Glutamatergic neuron (in vitro differentiated cells): ENCODE results near the gene MBD3L5. TPM values are rescaled to one million over a fixed set of nuclear protein-coding genes. Genes with fewer than 3 reads are reported as not detected.
"Not testable (repeated sequence)": the region's sequence is repeated elsewhere in the genome, so short reads cannot be mapped to it uniquely, and the experiment has no call there.

Experiments
- DNase-seq: peaks from one replicate; pipeline ENCODE4 v3.0.0; 2022
- H3K27ac Mint-ChIP-seq: one replicate; pipeline ENCODE4 v1.8.0; 2020; ENCODE audit warnings: mild to moderate bottlenecking, mixed read lengths, inconsistent platforms; ENCODE audit not compliant: unreplicated experiment
- H3K27me3 Mint-ChIP-seq: one replicate; pipeline ENCODE4 v1.8.0; 2020; ENCODE audit warnings: mild to moderate bottlenecking, moderate library complexity, mixed read lengths, inconsistent platforms; ENCODE audit not compliant: unreplicated experiment
- H3K36me3 Mint-ChIP-seq: one replicate; pipeline ENCODE4 v1.8.0; 2020; ENCODE audit warnings: mild to moderate bottlenecking, mixed read lengths, inconsistent platforms; ENCODE audit not compliant: unreplicated experiment
- H3K4me1 Mint-ChIP-seq: one replicate; pipeline ENCODE4 v1.8.0; 2020; ENCODE audit warnings: mild to moderate bottlenecking, low read depth, mixed read lengths, inconsistent platforms; ENCODE audit not compliant: unreplicated experiment
- H3K4me3 Mint-ChIP-seq: one replicate; pipeline ENCODE4 v1.8.0; 2020; ENCODE audit warnings: mild to moderate bottlenecking, mixed read lengths, inconsistent platforms; ENCODE audit not compliant: unreplicated experiment
- H3K9me3 Mint-ChIP-seq: one replicate; pipeline ENCODE4 v1.8.0; 2020; ENCODE audit warnings: mild to moderate bottlenecking, moderate library complexity, mixed read lengths, inconsistent platforms; ENCODE audit not compliant: unreplicated experiment
- total RNA-seq: library from RNA; stranded (reverse); fragmentation: NEBNext Ultra II Directional; extraction: Animal tissue kit (Norgen Biotek cat#: 25700); gene quantifications from one replicate; pipeline ENCODE4 v1.2.1, GENCODE V29; 2021; ENCODE audit not compliant: unreplicated experiment
- TF ChIP-seq, protein P1 (sequence below): fragments of 200-600 bp; sonication (generic); IDR thresholded peaks from one replicate; pipeline ENCODE4 v1.5.0; 2021; ENCODE audit not compliant: partially characterized antibody, unreplicated experiment

Gene MBD3L5
- total RNA-seq, 1 donor from 2014 or later, result not detected

DNA sequence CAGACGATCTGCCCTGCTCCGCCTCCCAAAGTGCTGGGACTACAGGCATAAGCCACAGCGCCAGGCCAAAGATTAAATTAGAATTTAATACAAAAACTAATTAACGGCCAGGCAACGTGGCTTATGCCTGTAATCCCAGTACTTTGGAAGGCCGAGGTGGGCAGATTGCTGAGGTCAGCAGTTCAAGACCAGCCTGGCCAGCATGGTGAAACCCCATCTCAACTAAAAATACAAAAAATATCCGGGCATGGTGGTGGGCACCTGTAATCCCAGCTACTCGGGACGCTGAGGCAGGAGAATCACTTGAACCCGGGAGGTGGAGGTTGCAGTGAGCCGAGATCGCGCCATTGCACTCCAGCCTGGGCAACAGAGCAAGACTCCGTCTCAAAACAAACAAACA is 25.3 kb downstream of the MBD3L5 start:
- H3K36me3 Mint-ChIP-seq, H3K4me1 Mint-ChIP-seq: not testable (repeated sequence)

GRCh38 chr19:7056371-7056770 is 26.0 kb downstream of the MBD3L5 start:
- not testable (repeated sequence) for H3K4me1 Mint-ChIP-seq, H3K27me3 Mint-ChIP-seq, H3K36me3 Mint-ChIP-seq, H3K27ac Mint-ChIP-seq, DNase-seq, H3K9me3 Mint-ChIP-seq, H3K4me3 Mint-ChIP-seq

More for the DNA sequence above, 25.3 kb downstream of the MBD3L5 start:
- H3K4me3 Mint-ChIP-seq, H3K9me3 Mint-ChIP-seq, DNase-seq, H3K27ac Mint-ChIP-seq, H3K27me3 Mint-ChIP-seq: not testable (repeated sequence)

GRCh38 chr19:7058576-7058975 is 28.2 kb downstream of the MBD3L5 start, which contains the start of gene MBD3L3:
Gene MBD3L3, minus strand, starts transcription at chr19:7058676. Its CDS starts 71 bp downstream, at chr19:7058605.
- not testable (repeated sequence) for H3K4me1 Mint-ChIP-seq, H3K27me3 Mint-ChIP-seq, H3K9me3 Mint-ChIP-seq, H3K27ac Mint-ChIP-seq, H3K4me3 Mint-ChIP-seq, DNase-seq, H3K36me3 Mint-ChIP-seq

GRCh38 chr19:7059977-7060376 is 29.6 kb downstream of the MBD3L5 start:
- not testable (repeated sequence) for DNase-seq, H3K27me3 Mint-ChIP-seq, H3K27ac Mint-ChIP-seq, H3K9me3 Mint-ChIP-seq, H3K4me3 Mint-ChIP-seq, H3K4me1 Mint-ChIP-seq, H3K36me3 Mint-ChIP-seq

DNA sequence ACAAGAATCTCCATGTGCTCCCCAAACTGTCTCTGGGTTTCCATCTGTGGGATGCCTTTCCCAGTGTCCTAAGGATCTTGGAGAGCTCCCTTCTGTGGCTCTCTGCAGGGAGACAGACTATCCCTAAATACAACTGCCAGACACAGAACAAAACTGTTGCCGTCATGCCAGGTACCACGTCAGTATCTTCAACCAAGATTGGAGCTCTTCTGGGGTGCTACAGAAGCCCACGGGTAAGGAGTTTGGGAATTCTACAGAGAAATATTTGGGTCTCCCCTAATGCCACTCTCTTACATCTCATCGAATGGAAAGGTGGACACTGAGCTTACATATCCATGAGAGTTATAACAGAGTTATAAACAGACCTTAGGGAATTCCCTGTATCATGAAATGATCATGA is 33.0 kb downstream of the MBD3L5 start:
- H3K36me3 Mint-ChIP-seq, result no peaks in the 10 kb centered on the region

DNA sequence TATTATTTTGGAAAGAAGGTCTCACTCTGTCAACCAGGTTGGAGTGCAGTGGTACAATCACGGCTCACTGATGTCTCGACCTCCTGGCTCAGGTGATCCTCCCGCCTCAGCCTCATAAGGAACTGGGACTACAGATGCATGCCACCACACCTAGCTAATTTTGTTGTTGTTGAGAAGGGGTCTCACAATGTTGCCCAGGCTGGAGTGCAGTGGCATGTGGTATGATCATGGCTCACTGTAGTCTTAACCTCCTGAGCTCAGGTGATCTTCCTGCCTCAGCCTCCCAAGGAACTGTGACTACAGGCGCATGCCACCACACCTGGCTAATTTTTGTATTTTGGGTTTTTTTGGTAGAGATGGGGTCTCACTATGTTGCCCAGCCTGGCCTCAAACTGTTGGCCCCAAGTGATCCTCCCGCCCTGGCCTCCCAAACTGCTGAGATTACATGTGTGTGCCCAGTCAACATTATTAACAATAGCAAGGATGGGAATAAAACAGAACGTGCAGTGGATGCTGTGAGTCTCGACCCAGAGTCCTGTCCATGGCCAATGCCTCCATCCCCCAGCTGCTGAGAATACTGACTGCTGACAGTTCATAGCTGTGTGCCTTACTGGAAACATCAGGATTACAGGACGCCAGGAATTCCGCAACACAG is 33.5 kb downstream of the MBD3L5 start:
- peaks cover under 1% of the 10 kb centered on the region for H3K27me3 Mint-ChIP-seq
- no peak overlapping the region for H3K27ac Mint-ChIP-seq
- TF ChIP-seq, protein P1, sequence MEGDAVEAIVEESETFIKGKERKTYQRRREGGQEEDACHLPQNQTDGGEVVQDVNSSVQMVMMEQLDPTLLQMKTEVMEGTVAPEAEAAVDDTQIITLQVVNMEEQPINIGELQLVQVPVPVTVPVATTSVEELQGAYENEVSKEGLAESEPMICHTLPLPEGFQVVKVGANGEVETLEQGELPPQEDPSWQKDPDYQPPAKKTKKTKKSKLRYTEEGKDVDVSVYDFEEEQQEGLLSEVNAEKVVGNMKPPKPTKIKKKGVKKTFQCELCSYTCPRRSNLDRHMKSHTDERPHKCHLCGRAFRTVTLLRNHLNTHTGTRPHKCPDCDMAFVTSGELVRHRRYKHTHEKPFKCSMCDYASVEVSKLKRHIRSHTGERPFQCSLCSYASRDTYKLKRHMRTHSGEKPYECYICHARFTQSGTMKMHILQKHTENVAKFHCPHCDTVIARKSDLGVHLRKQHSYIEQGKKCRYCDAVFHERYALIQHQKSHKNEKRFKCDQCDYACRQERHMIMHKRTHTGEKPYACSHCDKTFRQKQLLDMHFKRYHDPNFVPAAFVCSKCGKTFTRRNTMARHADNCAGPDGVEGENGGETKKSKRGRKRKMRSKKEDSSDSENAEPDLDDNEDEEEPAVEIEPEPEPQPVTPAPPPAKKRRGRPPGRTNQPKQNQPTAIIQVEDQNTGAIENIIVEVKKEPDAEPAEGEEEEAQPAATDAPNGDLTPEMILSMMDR, result no peak
- H3K36me3 Mint-ChIP-seq, result peaks cover 2% of the 10 kb centered on the region
- no peaks in the 10 kb centered on the region for H3K4me1 Mint-ChIP-seq
- no peak for DNase-seq
- peaks cover 3% of the 10 kb centered on the region for H3K9me3 Mint-ChIP-seq
- no peak overlapping the region for H3K4me3 Mint-ChIP-seq

More for the DNA sequence above, 33.0 kb downstream of the MBD3L5 start:
- Mint-ChIP-seq H3K9me3 (peaks cover 1% of the 10 kb centered on the region), H3K4me3 (no peak overlapping the region), H3K4me1 (no peaks in the 10 kb centered on the region), H3K27ac (no peak overlapping the region), H3K27me3 (no peaks in the 10 kb centered on the region)
- DNase-seq, result no peak
- TF ChIP-seq, protein P1, result no peak

DNA sequence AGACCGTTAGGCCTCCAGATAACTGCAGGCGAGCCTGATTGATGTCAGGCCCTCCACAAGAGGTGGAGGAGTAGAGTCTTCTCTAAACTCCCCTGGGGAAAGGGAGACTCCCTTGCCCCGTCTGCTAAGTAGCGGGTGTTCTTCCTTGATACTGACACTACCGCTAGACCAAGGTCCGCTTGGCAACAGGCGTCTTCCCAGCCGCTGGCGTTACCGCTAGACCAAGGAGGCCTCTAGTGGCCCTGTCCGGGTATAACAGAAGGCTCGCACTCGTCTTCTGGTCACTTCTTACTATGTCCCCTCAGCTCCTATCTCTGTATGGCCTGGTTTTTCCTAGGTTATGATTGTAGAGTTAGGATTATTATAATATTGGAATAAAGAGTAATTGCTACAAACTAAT is 36.7 kb downstream of the MBD3L5 start:
- not testable (repeated sequence) for H3K27ac Mint-ChIP-seq, H3K4me1 Mint-ChIP-seq, H3K4me3 Mint-ChIP-seq, H3K27me3 Mint-ChIP-seq, H3K36me3 Mint-ChIP-seq, H3K9me3 Mint-ChIP-seq
- DNase-seq, result peak; percentile 31
